HG03060 (cell line): ENCODE results near the gene HECTD4.
A peak's percentile ranks its signal among the peaks of the same experiment; 100 is the strongest.
"Not testable (repeated sequence)": the region's sequence is repeated elsewhere in the genome, so short reads cannot be mapped to it uniquely, and the experiment has no call there.

ENCODE experiments used
- ATAC-seq: cut with Tn5 transposase; IDR thresholded peaks from one replicate; pipeline ENCODE4 v1.9.1; 2021; ENCODE audit warnings: low read depth, moderate number of reproducible peaks; ENCODE audit not compliant: unreplicated experiment

The HECTD4 gene

DNA sequence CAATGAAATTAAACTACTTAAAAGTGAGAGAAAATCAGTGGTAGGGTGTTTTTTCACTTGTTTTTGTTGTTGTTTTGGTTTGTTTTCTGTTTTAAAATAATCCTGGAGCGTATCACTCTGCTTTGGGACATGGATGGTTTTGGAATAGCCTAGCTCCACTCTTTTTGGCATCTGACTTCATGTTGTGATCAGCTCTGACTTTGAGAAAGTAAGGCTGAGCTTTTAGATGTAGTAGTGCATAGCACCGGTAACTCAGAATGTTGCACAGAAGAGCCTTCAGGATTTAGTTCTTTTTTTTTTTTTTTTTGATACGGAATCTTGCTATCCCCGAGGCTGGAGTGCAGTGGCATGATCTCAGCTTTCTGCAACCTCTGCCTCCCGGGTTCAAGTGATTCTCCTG, 248.8 kb downstream of the HECTD4 start:
- ATAC-seq: no peak

DNA sequence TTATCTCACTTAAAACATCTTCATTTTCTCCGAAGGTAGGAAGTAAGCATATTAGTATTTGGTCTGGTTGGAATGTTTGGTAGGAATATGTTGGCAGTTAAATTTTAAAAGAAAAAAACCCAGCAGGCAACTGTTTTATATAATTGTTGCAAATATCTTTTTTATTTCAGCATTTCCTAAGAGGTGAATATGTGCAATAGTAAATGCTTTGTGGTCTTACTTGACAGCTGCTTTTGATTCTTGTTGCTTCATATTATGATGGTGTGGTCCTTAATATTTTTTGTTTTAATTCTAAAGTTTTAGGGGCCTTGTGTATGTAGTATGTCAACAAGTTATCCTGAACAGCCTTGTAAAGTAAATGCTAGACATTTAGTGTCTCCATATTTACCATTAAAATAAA, 250.5 kb downstream of the HECTD4 start:
- no peak for ATAC-seq

- peak; percentile 48 for ATAC-seq
These were observed 251.7 kb downstream of the HECTD4 start for GRCh38 chr12:112130441-112130998.

- ATAC-seq: no peak
These were observed 255.3 kb downstream of the HECTD4 start for GRCh38 chr12:112126911-112127310.

DNA sequence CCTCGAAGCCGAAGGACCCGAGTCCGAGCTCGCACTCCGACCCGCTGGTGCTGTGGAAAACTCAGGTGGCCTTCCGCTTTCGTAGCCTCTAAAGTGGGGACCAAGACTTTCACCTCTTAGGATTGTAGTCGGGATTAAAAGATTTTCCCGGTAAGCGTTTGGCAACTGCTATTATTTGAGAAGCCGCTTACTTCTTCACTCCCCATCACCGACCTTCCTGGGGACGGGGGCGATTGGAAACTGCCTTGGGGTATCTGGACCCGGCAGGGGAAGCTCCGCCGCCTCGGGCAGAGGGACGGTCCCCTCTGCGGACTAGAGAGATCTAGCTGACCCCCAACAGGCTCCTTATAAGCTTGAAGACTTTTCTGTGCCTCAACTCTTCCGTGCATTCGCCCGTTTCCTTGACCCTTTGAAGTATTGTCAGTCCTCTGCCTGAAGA, 256.2 kb downstream of the HECTD4 start:
- no peak for ATAC-seq

- ATAC-seq: peak; percentile 90
These were observed 256.8 kb downstream of the HECTD4 start, which contains the start of gene TRAFD1 for GRCh38 chr12:112125250-112125999. TRAFD1 (plus strand) TSS chr12:112125560; CDS start chr12:112130523, 4,963 bp downstream.

- no peak for ATAC-seq
These were observed 257.3 kb downstream of the HECTD4 start for GRCh38 chr12:112124918-112125249.

DNA sequence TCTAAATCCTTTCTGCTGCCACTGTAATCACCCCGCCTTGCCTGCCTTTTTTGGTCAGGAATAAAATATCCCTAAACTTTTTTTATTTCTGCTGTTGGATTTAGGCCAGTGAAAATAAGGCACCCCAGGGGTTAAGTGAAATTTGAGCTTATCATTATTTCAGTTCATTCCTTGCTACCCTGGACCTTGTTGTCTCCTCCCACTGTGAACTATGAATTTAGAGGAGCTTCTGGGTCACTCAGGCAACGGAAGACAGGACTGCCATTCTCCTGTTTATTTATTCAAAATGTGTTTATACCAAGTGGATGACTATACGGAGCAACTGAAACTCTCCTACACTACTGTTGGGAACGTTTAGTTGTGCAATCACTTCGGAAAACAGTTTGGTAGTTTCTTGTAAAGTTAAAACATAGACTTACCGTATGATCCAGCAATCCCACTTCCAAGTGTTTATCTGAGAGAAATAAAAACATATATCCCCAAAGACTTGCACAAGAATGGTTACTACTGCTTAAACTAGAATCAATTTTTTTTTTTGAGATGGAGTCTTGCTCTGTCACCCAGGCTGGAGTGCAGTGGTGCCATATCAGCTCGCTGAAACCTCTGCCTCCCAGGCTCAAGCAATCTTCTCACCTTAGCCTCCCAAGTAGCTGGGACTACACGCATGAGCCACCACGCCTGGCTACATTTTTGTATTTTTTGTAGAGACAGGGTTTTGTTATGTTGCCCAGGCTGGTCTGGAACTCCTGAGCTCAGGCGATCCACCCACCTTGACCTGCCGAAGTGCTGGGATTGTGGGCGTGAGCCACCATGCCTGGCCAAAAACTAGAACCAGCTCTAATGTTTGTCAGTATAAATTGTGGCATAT, 259.2 kb downstream of the HECTD4 start:
- no peak for ATAC-seq

DNA sequence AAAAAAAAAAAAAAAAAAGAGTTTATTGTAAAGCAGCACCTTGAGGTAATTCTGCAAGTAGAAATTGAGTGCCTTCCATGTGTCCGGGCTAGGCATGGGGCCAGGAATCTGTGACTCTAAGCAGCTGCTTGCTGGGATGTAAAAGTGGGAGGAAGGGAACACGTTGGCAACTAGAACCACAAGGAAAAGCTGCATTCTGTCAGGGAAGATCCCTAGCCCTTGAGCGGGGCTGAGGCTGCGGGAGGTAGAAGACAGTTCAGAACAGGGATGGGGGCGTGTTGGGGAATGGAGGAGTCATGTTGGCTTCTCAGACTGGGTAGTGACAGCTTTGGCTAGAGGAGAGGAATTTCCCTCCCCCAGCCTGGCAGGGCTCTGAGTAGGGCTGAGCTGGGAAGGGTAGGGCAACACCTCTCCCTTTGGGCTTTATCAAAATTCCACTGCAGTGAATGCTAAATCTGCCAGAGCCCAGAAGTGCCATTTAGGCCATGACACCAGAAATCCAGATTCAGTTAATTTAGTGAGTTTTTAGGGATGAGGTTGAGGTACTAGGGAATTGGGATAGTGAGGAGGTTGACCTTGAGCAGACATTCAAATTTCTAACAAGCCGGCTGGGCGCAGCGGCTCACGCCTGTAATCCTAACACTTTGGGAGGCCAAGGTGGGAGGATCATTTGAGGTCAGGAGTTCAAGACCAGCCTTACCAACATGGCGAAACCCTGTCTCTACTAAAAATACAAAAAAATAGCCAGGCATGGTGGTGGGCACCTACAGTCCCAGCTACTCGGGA, 260.3 kb downstream of the HECTD4 start:
- ATAC-seq: no peak

DNA sequence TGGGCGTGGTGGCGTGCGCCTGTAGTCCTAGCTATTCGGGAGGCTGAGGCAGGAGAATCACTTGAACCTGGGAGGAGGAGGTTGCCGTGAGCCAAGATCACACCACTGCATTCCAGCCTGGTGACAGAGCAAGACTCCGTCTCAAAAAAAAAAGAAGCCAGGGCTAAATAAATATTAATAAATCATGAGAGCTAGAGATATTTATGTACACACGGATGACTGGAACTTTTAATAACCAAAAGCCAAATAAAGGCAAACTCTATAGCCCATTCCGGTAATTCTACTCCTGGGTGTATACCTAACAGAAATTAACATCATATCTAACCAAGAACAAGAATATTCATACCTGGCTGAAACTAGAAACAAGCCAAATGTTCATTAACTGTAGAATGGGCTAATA, 264.5 kb downstream of the HECTD4 start:
- no peak for ATAC-seq

DNA sequence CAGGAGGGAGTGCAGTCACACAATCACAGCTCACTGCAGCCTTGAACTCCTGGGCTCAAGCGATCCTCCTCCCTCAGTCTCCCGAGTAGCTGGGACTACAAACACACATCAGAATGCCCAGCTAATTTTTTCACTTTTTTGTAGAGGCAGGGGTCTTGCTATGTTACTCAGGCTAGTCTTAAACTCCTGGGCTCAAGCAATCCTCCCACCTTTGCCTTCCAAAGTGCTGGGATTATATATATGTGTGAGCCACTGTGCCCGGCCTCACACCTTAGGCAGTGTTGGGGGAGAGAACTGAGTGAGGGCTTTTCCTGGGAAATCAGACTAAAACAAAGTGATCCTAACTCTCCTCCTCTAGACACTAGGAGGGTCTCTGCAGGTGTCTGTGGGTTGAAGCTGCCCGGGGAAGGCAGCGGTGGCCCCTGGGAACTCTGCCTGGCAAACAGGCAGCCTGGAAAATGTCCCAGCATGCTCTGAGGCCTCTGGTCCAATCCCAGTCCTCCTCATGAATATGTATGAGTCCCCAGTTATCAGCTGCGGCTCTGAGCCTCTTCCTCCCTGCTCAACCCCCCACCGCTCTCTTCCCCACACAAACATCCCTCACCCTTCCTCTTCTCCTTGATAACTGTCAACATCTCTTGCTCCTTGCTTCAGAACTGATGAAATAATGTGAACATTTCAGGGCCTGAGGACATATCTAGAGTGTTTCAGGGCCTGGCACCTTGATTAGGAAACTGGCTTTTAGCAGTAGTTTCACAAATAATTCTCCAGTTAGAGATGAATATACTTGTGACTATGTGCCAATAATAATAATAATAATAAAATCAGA, 265.8 kb downstream of the HECTD4 start:
- ATAC-seq: no peak

DNA sequence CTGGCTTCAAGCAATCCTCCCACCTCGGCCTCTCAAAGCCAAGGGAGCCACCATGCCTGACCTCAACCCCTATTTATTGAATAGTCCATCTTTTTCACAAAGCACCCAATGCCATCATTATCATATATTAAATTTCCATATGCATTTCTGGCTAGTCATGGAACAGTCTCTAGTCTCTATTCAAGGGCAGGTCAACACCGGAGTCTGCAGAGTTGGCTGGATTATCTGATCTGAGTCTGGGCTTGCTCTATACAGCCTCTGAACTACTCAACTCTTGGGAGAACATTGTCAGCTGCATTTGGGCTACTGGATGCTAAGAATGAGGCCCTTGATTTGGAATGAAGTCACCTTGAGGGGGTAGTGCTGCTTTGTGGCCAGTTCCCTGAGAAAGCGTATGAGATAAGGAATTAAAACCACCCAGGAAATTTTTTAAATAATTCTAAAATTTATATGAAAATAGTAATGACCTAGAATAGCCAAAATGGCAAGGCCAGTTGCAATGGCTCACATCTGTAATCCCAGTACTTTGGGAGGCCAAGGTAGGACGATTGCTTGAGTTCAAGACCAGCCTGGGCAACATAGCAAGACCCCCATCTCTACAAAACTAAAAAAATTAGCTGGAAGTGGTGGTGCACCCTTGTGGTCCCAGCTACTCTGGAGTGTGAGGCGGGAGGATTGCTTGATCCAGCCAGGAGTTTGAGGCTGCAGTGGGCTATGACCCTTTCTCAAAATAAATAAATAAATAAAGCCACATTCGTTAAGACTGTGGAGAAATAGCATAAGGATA, 266.8 kb downstream of the HECTD4 start:
- ATAC-seq: no peak

GRCh38 chr12:112112409-112113133, 269.7 kb downstream of the HECTD4 start:
- ATAC-seq: no peak

- no peak for ATAC-seq
These were observed 270.3 kb downstream of the HECTD4 start for GRCh38 chr12:112111931-112112330.

- not testable (repeated sequence) for ATAC-seq
These were observed 271.2 kb downstream of the HECTD4 start for GRCh38 chr12:112110787-112111662.
